ENCODE results near the gene ATF7. TPM values are rescaled to one million over a fixed set of nuclear protein-coding genes. Genes with fewer than 3 reads are reported as not detected.

The ATF7 gene
- total RNA-seq, 1 donor from 2014 or later = 12.7 TPM

DNA sequence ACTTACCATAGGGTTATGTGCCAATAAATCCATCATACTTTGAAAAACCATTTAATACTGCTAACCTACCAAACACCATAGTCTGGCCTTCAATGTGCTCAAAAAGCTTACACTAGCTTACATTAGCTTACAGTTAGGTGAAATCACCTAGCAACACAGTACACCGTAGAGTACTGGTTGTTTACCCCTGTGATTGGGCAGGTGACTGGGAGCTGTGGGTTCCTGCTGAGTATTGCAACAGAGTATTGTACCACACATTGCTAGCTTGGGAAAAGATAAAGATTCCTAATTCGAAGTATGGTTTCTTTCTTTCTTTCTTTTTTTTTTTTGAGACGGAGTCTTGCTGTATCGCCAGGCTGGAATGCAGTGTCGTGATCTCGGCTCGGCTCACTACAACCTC, 44.1 kb upstream of the ATF7 start:
- no peak overlapping the region for H2AFZ ChIP-seq (replicated peaks)
- peaks cover 41% of the 10 kb centered on the region for H3K36me3 Mint-ChIP-seq
- H3F3A ChIP-seq (ENCODE audit: low read depth) = peaks cover 16% of the 10 kb centered on the region
- H3K27me3 ChIP-seq = no peaks in the 10 kb centered on the region
- no peak overlapping the region for H3K9ac ChIP-seq
- peaks cover 11% of the 10 kb centered on the region for H3K4me1 Mint-ChIP-seq
- H3K79me2 ChIP-seq (ENCODE audit: low read depth) = peaks cover 72% of the 10 kb centered on the region
- H3K9me3 Mint-ChIP-seq = no peaks in the 10 kb centered on the region
- H3K27ac Mint-ChIP-seq = no peak overlapping the region
- H4K20me1 ChIP-seq (ENCODE audit: low read depth) = peaks cover 17% of the 10 kb centered on the region
- DNase-seq (ENCODE audit: low spot score) = no peak
- TF ChIP-seq EZH2 (IDR thresholded peaks at IDR 0.05) (no peak), CTCF (IDR thresholded peaks at IDR 0.05) (no peak), EZH2phosphoT487 (IDR thresholded peaks at IDR 0.05) (no peak)
- H3K9me3 ChIP-seq (ENCODE audit: low read depth) = no peaks in the 10 kb centered on the region
- H3K27me3 Mint-ChIP-seq (ENCODE audit: insufficient read depth, low read depth) = no peaks in the 10 kb centered on the region
- peaks cover 11% of the 10 kb centered on the region for H3K4me1 ChIP-seq
- no peak overlapping the region for H3K27ac ChIP-seq
- H3K4me3 ChIP-seq = no peak overlapping the region
- H3K4me2 ChIP-seq = no peak overlapping the region
- no peak overlapping the region for H3K4me3 Mint-ChIP-seq
- peaks cover 17% of the 10 kb centered on the region for H3K36me3 ChIP-seq

GRCh38 chr12:53667080-53667479, 40.9 kb upstream of the ATF7 start:
- Histone ChIP-seq H4K20me1 (ENCODE audit: low read depth) (peaks cover 17% of the 10 kb centered on the region), H3K79me2 (ENCODE audit: low read depth) (peaks cover 39% of the 10 kb centered on the region), H3K4me1 (no peaks in the 10 kb centered on the region), H3K27me3 (no peaks in the 10 kb centered on the region), H3K27ac (no peak overlapping the region), H3K9me3 (ENCODE audit: low read depth) (no peaks in the 10 kb centered on the region), H3F3A (ENCODE audit: low read depth) (peaks cover 38% of the 10 kb centered on the region), H3K36me3 (peaks cover 18% of the 10 kb centered on the region), H3K4me3 (no peak overlapping the region), H2AFZ (replicated peaks) (no peak overlapping the region), H3K4me2 (no peak overlapping the region), H3K9ac (no peak overlapping the region)
- H3K36me3 Mint-ChIP-seq = peaks cover 48% of the 10 kb centered on the region
- no peak overlapping the region for H3K4me3 Mint-ChIP-seq
- no peaks in the 10 kb centered on the region for H3K9me3 Mint-ChIP-seq
- DNase-seq (ENCODE audit: low spot score) = no peak
- TF ChIP-seq EZH2 (IDR thresholded peaks at IDR 0.05) (no peak), EZH2phosphoT487 (IDR thresholded peaks at IDR 0.05) (no peak), CTCF (IDR thresholded peaks at IDR 0.05) (no peak)
- no peaks in the 10 kb centered on the region for H3K4me1 Mint-ChIP-seq
- H3K27me3 Mint-ChIP-seq (ENCODE audit: insufficient read depth, low read depth) = peaks cover 9% of the 10 kb centered on the region
- H3K27ac Mint-ChIP-seq = no peak overlapping the region

DNA sequence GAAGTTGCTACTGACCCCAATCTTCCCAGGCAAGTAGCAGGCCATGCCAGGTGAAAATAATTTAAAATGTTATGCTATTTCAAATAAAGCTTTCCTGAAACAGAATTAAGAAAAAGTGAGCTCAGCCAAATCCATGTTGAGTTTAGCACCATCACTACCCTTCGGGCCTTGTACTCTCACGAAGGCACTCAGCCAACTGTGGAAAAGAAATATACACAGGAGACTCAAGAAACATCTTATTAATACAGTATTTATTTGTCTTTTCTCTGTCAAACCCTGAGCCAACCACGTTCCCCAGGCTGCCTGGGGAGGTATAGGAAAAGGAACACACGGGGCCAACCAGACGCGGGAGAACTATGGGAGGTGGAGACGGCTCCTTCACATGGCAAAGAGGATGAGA, 38.8 kb upstream of the ATF7 start:
- Mint-ChIP-seq H3K4me3 (no peak overlapping the region), H3K27ac (no peak overlapping the region), H3K9me3 (no peaks in the 10 kb centered on the region), H3K27me3 (ENCODE audit: insufficient read depth, low read depth) (peaks cover 11% of the 10 kb centered on the region), H3K36me3 (peaks cover 47% of the 10 kb centered on the region), H3K4me1 (peaks cover 2% of the 10 kb centered on the region)
- H3F3A ChIP-seq (ENCODE audit: low read depth) = peaks cover 51% of the 10 kb centered on the region
- H3K9ac ChIP-seq = no peak overlapping the region
- H3K27me3 ChIP-seq = no peaks in the 10 kb centered on the region
- H2AFZ ChIP-seq (replicated peaks) = no peak overlapping the region
- H3K36me3 ChIP-seq = peaks cover 18% of the 10 kb centered on the region
- peaks cover 5% of the 10 kb centered on the region for H3K4me1 ChIP-seq
- TF ChIP-seq EZH2 (IDR thresholded peaks at IDR 0.05) = no peak
- TF ChIP-seq EZH2phosphoT487 (IDR thresholded peaks at IDR 0.05) = no peak
- TF ChIP-seq CTCF (IDR thresholded peaks at IDR 0.05) = no peak
- no peaks in the 10 kb centered on the region for H3K9me3 ChIP-seq (ENCODE audit: low read depth)
- no peak overlapping the region for H3K4me3 ChIP-seq
- no peak for DNase-seq (ENCODE audit: low spot score)
- peaks cover 19% of the 10 kb centered on the region for H3K79me2 ChIP-seq (ENCODE audit: low read depth)
- peak overlapping the region; percentile 48 for H3K27ac ChIP-seq
- peaks cover 1% of the 10 kb centered on the region for H4K20me1 ChIP-seq (ENCODE audit: low read depth)
- no peak overlapping the region for H3K4me2 ChIP-seq

All from neural progenitor cell (in vitro differentiated cells).